Measurements from ENCODE around the gene PHC3. TPM values are rescaled to one million over a fixed set of nuclear protein-coding genes. Genes with fewer than 3 reads are reported as not detected.
"Not testable (repeated sequence)": the region's sequence is repeated elsewhere in the genome, so short reads cannot be mapped to it uniquely, and the experiment has no call there.

The PHC3 gene
- total RNA-seq, 2 experiments from 2014 or later = 48.7 to 50.4 TPM

- Mint-ChIP-seq H3K9me3 (no peaks in the 10 kb centered on the region), H3K4me1 (ENCODE audit: low read depth) (peaks cover 13% of the 10 kb centered on the region), H3K36me3 (ENCODE audit: low read depth) (no peaks in the 10 kb centered on the region), H3K4me3 (no peak overlapping the region), H3K27me3 (ENCODE audit: low read depth) (peaks cover 3% of the 10 kb centered on the region), H3K27ac (no peak overlapping the region)
- intact Hi-C loops (cut with micrococcal nuclease) = no loop called here
- CTCF ChIA-PET = no interaction called here
- no peak for DNase-seq
These were observed 26.2 kb upstream of the PHC3 start for GRCh38 chr3:170207717-170208116.

GRCh38 chr3:170206164-170206762 lies 24.7 kb upstream of the PHC3 start:
- H3K27ac Mint-ChIP-seq; H3K27me3 Mint-ChIP-seq (ENCODE audit: low read depth); H3K36me3 Mint-ChIP-seq (ENCODE audit: low read depth); DNase-seq; H3K9me3 Mint-ChIP-seq; intact Hi-C loops (cut with micrococcal nuclease); H3K4me3 Mint-ChIP-seq: not testable (repeated sequence)
- peaks cover 13% of the 10 kb centered on the region for H3K4me1 Mint-ChIP-seq (ENCODE audit: low read depth)
- CTCF ChIA-PET = interaction anchor here (0.6 kb wide), 1 partner anchor 88 kb away, joined by 6 read pairs; no protein-coding TSS in a partner anchor

- no peaks in the 10 kb centered on the region for H3K9me3 Mint-ChIP-seq
- peaks cover 3% of the 10 kb centered on the region for H3K27me3 Mint-ChIP-seq (ENCODE audit: low read depth)
- intact Hi-C loops (cut with micrococcal nuclease) = no loop called here
- H3K27ac Mint-ChIP-seq = no peak overlapping the region
- no peak for DNase-seq
- CTCF ChIA-PET = no interaction called here
- H3K4me3 Mint-ChIP-seq = no peak overlapping the region
- no peaks in the 10 kb centered on the region for H3K36me3 Mint-ChIP-seq (ENCODE audit: low read depth)
- H3K4me1 Mint-ChIP-seq (ENCODE audit: low read depth) = peaks cover 13% of the 10 kb centered on the region
These were observed 23.8 kb upstream of the PHC3 start for GRCh38 chr3:170205302-170205701.

GRCh38 chr3:170204509-170204908 lies 23.0 kb upstream of the PHC3 start:
- intact Hi-C loops (cut with micrococcal nuclease) = no loop called here
- no peak overlapping the region for H3K27ac Mint-ChIP-seq
- no peaks in the 10 kb centered on the region for H3K36me3 Mint-ChIP-seq (ENCODE audit: low read depth)
- CTCF ChIA-PET = interaction anchor here (1.3 kb wide), 1 partner anchor 15 kb away, joined by 3 read pairs; no protein-coding TSS in a partner anchor
- no peak overlapping the region for H3K4me3 Mint-ChIP-seq
- peaks cover 3% of the 10 kb centered on the region for H3K27me3 Mint-ChIP-seq (ENCODE audit: low read depth)
- no peak for DNase-seq
- H3K9me3 Mint-ChIP-seq = no peaks in the 10 kb centered on the region
- peaks cover 15% of the 10 kb centered on the region for H3K4me1 Mint-ChIP-seq (ENCODE audit: low read depth)

GRCh38 chr3:170204023-170204472 lies 22.5 kb upstream of the PHC3 start:
- H3K36me3 Mint-ChIP-seq (ENCODE audit: low read depth) = no peaks in the 10 kb centered on the region
- no peak for DNase-seq
- intact Hi-C loops (cut with micrococcal nuclease) = no loop called here
- peak overlapping the region; percentile 42 for H3K27ac Mint-ChIP-seq
- CTCF ChIA-PET = interaction anchor here (0.5 to 1.3 kb wide), 2 partner anchors 14 to 167 kb away, joined by 3 read pairs; no protein-coding TSS in a partner anchor
- peaks cover 15% of the 10 kb centered on the region for H3K4me1 Mint-ChIP-seq (ENCODE audit: low read depth)
- no peak overlapping the region for H3K4me3 Mint-ChIP-seq
- H3K27me3 Mint-ChIP-seq (ENCODE audit: low read depth) = peaks cover 3% of the 10 kb centered on the region
- no peaks in the 10 kb centered on the region for H3K9me3 Mint-ChIP-seq

- intact Hi-C loops (cut with micrococcal nuclease) = loop anchor here (1.0 kb wide), 4 partner anchors 19 to 154 kb away; partner anchors contain the start of genes PHC3, PRKCI and SKIL
- Mint-ChIP-seq H3K27me3 (ENCODE audit: low read depth) (peaks cover 3% of the 10 kb centered on the region), H3K9me3 (no peaks in the 10 kb centered on the region), H3K27ac (peak overlapping the region; percentile 42), H3K4me1 (ENCODE audit: low read depth) (peaks cover 15% of the 10 kb centered on the region), H3K4me3 (no peak overlapping the region), H3K36me3 (ENCODE audit: low read depth) (no peaks in the 10 kb centered on the region)
- no peak for DNase-seq
- CTCF ChIA-PET = interaction anchor here (0.5 to 1.3 kb wide), 2 partner anchors 14 to 166 kb away, joined by 3 read pairs; no protein-coding TSS in a partner anchor
These were observed 21.9 kb upstream of the PHC3 start for GRCh38 chr3:170203457-170203856.

GRCh38 chr3:170201527-170201926 lies 20.0 kb upstream of the PHC3 start:
- Mint-ChIP-seq H3K4me1 (ENCODE audit: low read depth) (peaks cover 15% of the 10 kb centered on the region), H3K27me3 (ENCODE audit: low read depth) (peaks cover 2% of the 10 kb centered on the region)
- intact Hi-C loops (cut with micrococcal nuclease) = no loop called here

GRCh38 chr3:170200987-170201386 lies 19.5 kb upstream of the PHC3 start:
- no peaks in the 10 kb centered on the region for H3K27me3 Mint-ChIP-seq (ENCODE audit: low read depth)
- no peak overlapping the region for H3K4me3 Mint-ChIP-seq
- no peak for DNase-seq
- H3K4me1 Mint-ChIP-seq (ENCODE audit: low read depth) = peaks cover 15% of the 10 kb centered on the region
- H3K36me3 Mint-ChIP-seq (ENCODE audit: low read depth) = no peaks in the 10 kb centered on the region
- CTCF ChIA-PET = interaction anchor here (0.8 kb wide), 1 partner anchor 122 kb away, joined by 6 read pairs; no protein-coding TSS in a partner anchor
- intact Hi-C loops (cut with micrococcal nuclease) = no loop called here
- no peaks in the 10 kb centered on the region for H3K9me3 Mint-ChIP-seq
- no peak overlapping the region for H3K27ac Mint-ChIP-seq

More at GRCh38 chr3:170201527-170201926, 20.0 kb upstream of the PHC3 start:
- DNase-seq = no peak
- Mint-ChIP-seq H3K36me3 (ENCODE audit: low read depth) (no peaks in the 10 kb centered on the region), H3K4me3 (no peak overlapping the region), H3K9me3 (no peaks in the 10 kb centered on the region), H3K27ac (no peak overlapping the region)
- CTCF ChIA-PET = interaction anchor here (0.8 kb wide), 1 partner anchor 123 kb away, joined by 6 read pairs; no protein-coding TSS in a partner anchor

GRCh38 chr3:170196833-170197232 lies 15.3 kb upstream of the PHC3 start:
- peaks cover 2% of the 10 kb centered on the region for H3K4me1 Mint-ChIP-seq (ENCODE audit: low read depth)
- peaks cover 5% of the 10 kb centered on the region for H3K27me3 Mint-ChIP-seq (ENCODE audit: low read depth)
- H3K4me3 Mint-ChIP-seq = no peak overlapping the region
- intact Hi-C loops (cut with micrococcal nuclease) = no loop called here
- H3K36me3 Mint-ChIP-seq (ENCODE audit: low read depth) = no peaks in the 10 kb centered on the region
- H3K27ac Mint-ChIP-seq = no peak overlapping the region
- CTCF ChIA-PET = no interaction called here
- H3K9me3 Mint-ChIP-seq = no peaks in the 10 kb centered on the region
- DNase-seq = no peak

GRCh38 chr3:170195759-170196158 lies 14.2 kb upstream of the PHC3 start:
- CTCF ChIA-PET; H3K27ac Mint-ChIP-seq; H3K27me3 Mint-ChIP-seq (ENCODE audit: low read depth); intact Hi-C loops (cut with micrococcal nuclease); H3K4me1 Mint-ChIP-seq (ENCODE audit: low read depth); H3K4me3 Mint-ChIP-seq; DNase-seq; H3K9me3 Mint-ChIP-seq; H3K36me3 Mint-ChIP-seq (ENCODE audit: low read depth): not testable (repeated sequence)

GRCh38 chr3:170189398-170190256 lies 8.1 kb upstream of the PHC3 start:
- no peak overlapping the region for H3K27ac Mint-ChIP-seq
- no peak for DNase-seq
- no peaks in the 10 kb centered on the region for H3K9me3 Mint-ChIP-seq
- H3K4me1 Mint-ChIP-seq (ENCODE audit: low read depth) = peaks cover 11% of the 10 kb centered on the region
- CTCF ChIA-PET = interaction anchor here (0.6 to 1.6 kb wide), 8 partner anchors 14 to 623 kb away, joined by 3 read pairs; no protein-coding TSS in a partner anchor
- H3K4me3 Mint-ChIP-seq = no peak overlapping the region
- intact Hi-C loops (cut with micrococcal nuclease) = loop anchor here (1.0 to 5.0 kb wide), 8 partner anchors 33 to 620 kb away; partner anchors contain the start of genes PRKCI and SKIL
- H3K36me3 Mint-ChIP-seq (ENCODE audit: low read depth) = no peaks in the 10 kb centered on the region
- H3K27me3 Mint-ChIP-seq (ENCODE audit: low read depth) = peaks cover 5% of the 10 kb centered on the region
